Nucleus accumbens (tissue), 56 donors: ENCODE data around the gene ACVR1.
"Not testable (repeated sequence)": the region's sequence is repeated elsewhere in the genome, so short reads cannot be mapped to it uniquely, and the experiment has no call there.

Experiments
- DNase-seq, 56 donors: peaks; one replicate each; lab custom pipeline; 2025; lab: John Stamatoyannopoulos, UW

The ACVR1 gene

DNA sequence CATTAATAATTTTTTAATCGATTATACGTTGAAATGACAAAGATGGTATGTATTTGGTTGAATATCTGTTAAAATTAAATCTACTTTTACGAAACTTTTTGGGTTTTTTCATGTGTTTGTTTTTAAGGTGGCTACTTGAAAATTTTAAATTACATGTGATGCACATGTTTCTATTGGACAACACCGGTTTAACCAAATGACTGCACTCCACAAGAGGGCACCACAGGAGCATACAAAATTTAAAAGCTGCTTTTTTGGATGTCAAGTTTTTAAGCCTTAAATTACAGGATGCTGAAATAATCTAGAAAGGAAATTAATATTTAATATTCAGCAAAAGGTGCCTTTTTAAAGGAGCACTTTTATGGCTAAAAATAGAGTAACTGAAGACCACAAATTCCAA, 98.7 kb downstream of the ACVR1 start:
- peak in 13 of 56 donors; percentile 1 to 59 (median 22) for DNase-seq

DNA sequence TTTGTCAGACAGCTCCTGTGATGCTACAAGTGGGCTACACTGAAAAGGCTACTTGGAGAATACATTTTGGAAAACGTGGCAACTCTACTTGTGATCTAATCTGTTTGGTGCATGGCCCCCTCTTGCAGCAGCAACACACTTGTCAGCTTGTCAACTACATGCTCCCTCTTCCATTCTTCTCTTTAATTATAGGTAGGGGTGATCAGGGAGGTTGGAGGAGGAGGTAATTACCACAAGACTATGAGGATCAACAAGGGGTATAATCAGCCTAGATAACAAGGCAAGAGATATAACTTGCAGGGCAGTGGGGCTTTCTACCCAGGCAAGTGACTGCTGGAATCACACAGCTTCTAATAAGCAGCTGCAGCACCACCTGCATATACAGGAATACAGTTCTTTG, 104.9 kb downstream of the ACVR1 start:
- no peak for DNase-seq

DNA sequence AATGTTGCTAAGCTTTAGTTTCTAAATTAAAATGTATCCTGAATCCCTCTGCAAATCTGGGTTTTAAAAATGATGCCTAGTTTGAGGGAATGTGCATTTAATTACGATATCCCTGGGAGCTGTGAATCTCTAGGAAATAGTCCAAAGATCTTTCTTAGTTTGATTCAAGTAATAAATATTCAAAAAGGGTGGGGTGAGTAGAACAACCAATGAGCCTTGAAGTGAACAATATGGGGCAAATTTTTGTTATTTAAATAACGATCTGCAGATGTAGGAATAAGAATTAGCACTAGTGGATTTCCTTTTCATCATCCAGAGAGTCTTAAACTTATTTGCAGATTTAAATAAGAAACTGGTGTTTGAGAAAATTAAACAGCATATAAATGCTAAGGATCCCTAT, 106.3 kb downstream of the ACVR1 start:
- DNase-seq: no peak

DNA sequence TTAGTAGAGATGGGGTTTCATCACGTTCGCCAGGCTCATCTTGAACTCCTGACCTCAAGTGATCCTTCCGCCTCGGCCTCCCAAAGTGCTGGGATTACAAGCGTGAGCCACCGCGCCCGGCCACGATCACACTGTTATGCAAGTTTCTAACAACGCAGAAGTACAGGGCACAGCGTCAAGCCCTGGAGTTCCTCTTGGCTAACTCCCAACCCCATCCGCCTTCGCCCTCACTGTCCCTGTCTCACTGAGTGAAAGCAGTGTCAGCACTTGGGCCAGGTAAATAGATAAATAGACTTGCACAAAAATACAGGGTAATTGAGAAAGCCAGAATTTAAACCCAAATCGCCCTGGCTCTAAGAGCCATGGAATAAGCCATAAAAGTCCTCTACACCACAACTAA, 111.7 kb downstream of the ACVR1 start:
- no peak for DNase-seq

DNA sequence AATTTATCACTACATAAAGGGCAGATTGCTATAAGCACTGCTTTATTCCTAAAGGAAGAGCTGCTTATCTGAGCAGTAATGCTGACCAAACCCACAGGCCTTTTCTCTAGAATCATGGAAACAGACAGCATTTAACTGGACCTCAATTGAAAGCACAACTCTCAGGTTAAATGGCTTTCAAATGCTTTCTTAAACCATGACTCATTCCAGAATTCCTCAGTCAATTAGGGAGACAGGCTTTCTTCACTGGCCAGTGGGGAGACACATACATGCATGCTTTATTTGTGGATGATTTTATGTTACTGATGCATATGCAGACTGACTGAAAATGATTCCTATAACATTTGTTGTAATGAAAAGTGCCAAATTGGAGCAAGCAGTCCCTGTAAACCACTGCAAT, 114.6 kb downstream of the ACVR1 start:
- no peak for DNase-seq

DNA sequence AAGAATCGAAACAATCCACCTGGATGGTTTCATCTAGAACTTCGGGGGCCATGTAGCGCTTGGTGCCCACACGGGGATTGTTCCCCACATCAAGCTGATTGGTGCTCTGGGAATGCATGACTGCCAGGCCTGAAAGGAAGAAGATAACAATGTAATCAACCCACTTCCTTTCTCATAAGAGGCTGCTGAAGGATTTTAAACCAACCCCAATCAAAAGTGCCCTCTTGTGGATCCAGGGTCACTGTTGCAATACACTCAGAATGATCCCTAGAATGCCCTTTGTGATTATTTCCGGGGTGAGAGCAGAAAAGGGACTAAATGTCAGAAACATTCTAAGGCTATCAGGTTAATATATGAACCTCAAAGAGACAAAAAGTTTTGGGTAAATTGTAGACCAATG, 115.2 kb downstream of the ACVR1 start:
- DNase-seq: no peak

DNA sequence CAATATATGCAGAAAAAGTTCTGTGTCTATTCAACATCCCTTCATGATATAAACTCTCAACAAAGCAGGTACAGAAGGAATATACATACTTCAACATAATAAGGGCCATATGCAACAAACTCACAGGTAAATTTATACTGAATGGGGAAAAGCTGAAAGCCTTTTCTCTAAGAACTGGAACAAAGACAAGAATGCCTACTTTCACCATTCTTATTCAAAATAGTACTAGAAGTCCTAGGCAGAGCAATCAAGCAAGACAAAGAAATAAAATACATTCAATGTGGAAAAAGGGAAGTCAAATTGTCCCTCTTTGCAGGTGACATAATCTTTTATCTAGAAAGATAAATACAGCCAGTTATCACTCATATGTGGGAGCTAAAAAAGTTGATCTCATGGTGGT, 116.3 kb downstream of the ACVR1 start:
- no peak for DNase-seq

DNA sequence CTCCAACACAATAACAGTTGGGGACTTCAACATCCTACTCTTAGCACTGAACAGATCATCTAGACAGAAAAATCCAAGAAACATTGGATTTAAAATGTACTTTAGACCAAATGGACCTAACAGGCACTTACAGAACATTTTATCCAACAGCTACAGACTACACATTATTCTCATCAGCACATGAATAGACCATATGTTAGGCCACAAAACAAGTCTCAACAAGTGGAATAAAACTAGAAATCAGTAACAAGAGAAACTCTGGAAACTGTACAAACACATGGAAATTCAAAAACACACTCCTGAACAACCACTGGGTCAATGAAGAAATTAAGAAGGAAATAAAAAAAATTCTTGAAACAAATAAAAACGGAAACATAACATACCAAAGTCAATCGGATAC, 117.5 kb downstream of the ACVR1 start:
- DNase-seq: no peak

DNA sequence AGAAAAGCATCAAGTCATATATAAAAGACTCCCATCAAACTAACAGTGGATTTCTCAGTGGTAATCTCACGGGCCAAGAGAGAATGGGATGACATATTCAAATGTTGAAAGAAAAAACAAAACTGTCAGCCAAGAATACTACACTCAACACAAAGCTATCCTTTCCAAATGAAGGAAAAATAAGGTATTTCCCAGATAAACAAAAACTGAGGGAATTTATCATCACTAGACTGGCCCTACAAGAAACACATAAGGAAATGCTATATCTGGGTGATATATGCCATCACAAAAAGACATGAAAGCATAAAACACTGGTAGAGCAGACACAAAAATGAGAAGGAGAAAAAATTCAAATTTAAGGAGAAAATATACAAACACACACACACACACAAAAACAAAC, 118.6 kb downstream of the ACVR1 start:
- DNase-seq: no peak

DNA sequence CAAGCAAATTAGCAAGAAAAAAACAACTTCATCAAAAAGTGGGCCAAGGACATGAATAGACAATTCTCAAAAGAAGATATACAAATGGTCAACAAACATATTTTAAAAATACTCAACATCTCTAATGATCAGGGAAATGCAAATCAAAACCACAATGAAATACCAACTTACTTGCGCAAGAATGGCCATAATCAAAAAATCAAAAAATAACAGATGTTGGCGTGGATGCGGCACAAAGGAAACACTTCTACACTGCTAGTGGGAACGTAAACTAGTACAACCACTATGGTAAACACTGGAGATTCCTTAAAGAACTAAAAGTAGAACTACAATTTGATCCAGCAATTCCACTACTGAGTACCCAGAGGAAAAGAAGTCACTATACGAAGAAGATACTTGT, 119.7 kb downstream of the ACVR1 start:
- DNase-seq: not testable (repeated sequence)

DNA sequence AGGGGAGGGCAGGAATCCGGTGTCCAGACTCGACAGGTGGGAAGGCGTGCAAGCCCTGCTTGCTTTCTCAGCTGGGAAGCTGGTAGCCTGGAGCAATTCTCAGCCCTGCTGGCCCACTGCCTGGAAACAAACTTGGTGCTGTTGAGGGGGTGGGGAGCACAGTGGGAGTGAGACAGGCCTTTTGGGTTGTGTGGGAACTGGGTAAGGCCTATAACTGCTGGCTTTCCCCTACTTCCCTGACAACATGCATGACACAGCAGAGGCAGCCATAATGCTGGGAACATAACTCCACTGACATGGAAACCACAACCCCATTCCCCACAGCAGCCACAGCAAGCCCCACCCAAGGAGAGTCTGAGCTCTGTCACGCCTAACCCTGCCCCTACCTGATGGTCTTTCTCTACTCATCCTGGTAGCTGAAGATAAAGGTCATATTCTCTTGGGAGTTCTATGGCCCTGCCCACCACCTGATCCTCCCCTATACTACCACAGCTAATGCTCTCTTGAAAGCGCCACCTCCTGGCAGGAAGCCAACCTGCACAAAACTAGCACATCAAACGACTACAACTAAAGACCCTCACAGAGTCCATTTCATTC, 124.6 kb downstream of the ACVR1 start:
- DNase-seq: peak in 2 of 56 donors; percentile 13 to 19

DNA sequence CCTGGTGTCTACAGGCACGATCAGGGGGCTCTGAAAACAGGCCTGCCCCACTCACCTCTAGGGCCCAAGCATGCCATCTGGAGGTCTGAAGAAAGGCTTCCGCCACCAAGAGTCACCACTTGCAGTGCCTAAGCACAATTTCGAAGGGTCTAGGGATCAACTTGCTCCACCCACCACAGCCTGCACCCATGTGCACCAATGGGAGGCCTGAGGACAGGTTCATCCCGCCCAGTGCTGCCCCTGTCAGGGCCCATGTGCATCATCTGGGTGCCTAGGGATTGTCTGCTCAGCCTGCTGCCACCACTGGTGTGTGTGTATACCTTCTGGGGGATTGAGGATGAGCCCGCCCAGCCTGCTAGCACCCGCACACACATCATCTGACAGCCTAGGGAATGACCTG, 126.4 kb downstream of the ACVR1 start:
- no peak for DNase-seq

DNA sequence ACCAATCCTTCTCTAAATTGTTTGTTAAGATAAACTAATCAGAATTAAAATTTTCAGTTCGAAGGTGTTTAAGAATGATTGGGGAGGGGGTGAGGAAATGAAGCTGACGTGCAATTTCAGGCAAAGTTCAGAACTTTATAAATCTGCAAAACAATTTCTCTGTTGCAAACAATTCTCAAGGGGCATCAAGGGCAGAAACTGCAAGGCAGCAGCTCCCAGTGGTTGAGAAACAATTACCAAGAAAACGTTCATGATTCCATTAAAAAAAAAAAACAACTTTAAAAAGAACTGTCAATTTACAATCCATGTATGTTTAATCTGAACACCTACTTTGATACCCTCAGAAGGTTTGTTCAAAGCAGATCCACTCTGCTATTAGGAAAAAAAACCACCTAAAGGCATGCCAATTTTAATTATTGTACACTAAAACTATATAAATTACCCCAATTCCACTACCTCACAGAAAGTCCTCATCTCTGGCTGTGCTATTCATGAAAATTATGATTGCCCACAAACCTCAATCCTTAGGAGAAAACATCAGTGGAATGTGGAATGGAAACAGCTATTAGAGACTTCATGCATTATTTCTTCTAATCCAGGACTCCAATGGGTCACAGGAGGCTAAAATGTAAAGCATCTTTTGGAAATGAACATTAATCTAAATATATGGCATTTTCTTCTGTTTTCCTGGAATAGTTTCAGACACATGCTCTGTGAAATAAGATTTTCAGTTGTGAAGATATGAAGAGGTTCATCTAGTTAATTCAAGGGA, 127.6 kb downstream of the ACVR1 start:
- no peak for DNase-seq

DNA sequence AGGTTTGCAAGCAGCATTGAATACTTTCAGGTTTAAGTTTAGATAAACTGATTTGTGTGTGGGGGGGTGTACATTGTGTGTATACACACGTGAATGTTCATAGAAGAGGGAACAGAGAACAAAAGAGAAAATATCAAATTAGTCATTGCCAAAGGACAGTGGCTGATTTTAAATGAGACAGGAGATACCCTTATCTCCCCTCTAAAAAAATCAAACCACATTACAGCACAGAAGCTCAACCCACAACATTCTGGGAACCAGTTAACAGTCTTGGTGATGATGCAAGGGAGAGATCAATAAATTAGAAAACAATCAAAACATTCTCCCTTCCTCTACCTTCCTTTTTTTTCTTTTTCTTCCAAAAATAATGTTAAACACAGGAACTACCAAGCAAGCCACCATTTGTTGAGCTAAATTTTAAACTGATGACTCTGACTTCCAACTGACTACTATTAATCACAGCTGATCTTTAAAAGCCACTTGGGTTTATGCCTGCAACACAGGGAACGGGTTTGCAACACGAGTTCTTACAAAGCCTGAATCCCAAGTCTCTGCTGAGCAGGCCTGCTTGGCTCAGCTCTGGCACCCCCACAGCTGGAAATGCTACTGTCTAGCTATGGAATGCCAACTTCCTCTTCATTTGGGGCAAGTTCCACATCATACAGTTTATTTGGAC, 128.3 kb downstream of the ACVR1 start:
- DNase-seq: no peak

DNA sequence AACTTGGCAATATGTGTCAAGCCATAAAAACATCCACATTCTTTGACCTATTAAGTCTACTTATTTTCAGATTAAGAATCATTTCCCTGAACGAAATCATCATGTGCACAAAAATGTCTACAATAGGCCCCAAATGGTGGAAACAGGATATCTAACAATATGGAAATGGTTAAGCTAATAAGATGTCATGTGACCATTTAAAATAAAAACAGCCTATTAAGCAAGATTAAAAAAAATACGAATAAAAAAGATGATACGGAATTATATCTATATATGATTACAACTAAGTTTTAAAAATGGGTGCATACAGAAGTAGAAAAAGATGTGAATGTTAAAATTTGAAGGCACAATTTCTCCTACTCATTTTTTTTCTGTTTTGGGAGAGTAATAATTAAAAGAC, 128.8 kb downstream of the ACVR1 start:
- no peak for DNase-seq

DNA sequence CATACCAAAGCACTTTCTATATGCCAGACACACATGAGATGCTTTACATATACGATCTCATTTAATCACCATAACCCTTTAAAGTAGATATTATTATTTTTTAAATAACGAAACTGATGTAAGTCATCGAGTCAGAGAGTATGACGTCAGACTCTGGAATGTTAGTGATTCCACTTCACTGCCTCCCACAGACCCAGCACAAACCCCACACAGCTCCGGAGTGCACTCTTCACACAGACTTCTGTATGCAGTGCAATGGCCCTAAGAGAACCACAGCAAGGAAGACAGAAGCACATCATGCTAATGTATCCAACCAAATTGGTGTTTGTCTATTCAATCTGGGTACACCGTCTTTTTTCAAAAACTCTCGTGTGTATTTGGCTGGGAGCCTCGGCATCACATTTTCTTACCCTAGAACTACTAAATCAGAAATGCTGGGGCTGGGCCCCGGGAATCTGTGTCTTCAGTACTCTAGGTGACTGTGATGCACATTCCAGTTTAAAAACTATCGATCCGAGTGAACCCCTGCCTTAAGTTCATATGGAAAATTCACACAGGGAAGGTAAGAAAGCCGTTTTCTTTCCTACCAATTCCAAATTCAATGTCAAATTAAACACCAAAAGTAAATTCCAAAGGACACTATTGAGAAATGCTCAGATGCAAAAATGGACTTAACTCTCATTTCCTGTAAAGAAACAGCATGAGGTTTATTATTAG, 129.7 kb downstream of the ACVR1 start:
- no peak for DNase-seq

DNA sequence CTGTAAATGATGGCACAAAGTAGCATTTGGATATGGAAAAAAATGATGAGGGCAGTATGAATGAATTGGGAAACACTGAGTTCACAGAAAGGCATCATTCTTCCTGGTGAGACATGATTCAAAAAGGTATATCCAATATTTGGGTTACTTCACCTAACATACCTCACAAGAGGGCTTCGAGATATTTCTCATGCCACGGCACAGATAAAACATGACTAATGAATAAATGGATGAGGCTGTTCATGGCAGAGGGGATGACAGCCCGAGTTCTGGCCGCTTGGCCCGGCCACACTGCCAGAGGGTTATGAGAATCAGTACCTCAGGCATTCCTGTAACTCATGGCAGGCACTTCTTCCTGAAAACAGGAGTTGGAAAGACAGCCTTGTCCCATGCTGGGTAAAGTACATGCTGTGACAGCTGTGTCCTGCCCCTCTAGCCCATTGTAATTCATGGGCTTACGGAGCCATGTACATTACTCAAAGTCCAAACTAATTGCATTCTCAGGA, 131.5 kb downstream of the ACVR1 start:
- DNase-seq: no peak

DNA sequence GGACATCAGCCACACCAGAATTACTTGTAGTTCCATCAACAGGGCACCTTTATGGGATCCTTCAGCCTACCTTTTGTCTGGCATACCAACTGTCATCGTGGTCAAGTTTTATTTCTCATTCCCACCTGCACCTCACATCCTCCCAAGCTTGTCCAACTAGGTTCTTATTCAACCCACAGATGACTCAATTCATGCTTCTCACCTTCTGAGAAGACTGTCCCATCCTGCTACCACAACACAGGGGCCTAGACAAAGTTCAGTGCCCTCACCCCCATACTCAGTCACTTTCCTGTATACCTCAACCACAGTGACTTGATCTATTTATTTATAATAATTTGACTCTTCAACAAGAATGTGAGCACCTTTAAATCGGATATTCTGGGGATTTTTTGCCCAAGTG, 133.1 kb downstream of the ACVR1 start:
- no peak for DNase-seq

DNA sequence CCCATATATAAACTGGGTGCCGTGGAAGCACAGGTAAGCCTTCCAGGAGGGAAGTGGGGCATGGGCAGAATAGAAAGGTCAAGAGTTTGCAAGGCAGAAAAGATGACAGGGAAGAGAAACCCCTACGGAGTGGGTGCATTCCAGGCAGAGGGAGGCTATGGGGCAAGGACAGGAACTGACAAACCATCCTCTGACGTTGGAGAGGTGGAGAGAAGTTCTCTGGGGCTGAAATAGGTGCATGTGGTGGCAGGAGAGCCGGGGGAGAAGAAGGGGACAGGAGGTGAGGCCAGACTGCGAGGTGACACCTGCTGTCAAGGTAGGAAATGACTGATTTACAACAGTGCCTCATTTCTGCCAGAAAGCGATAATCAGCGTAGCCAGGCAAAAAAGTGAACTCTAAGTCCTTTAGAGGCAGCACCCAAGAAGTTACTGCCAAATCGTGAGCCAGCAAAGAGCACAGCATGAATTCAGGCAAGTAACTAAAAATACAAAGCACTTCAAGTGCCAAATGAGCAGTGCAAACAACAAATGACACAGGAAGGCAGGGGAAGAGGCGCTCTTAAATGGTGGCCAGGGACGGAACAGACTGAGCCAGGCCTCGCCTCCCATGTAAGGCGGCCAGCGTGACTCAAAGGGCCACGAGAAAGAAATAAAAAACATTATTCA, 134.2 kb downstream of the ACVR1 start:
- DNase-seq: no peak

DNA sequence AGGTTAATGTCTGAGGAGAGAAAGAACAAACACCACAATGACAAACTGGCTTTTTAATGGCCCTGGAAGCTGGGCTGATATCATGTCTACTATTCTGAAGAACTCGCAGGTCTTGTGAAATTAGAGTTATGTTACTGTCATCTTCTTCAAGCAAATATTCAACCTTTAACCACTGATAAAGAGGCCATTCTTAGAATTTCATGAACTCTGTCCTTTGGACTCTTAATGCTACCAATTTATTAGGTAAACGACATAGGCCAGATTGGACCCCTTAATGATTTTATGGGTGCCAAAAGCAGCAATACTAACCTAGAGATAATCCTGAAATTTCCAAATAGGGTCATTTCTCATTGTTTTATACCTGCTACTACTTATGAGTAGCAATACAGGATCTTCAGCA, 138.5 kb downstream of the ACVR1 start:
- no peak for DNase-seq

DNA sequence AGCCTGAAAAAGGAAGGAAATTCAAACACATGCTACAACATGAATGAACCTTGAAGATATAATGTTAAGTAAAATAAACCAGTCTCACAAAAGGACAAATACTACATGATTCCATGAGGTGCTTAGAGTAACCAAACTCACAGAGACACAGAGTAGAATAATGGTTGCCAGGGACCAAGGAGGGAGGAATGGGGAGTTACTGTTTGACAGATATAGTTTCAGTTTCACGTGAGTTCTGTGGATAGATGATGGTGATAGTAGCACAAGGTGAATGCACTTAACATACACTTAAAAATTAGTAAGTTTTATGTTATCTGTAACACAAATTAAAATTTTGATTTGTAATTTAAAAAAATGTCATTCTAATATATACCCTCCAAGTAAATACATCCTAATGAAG, 140.6 kb downstream of the ACVR1 start:
- no peak for DNase-seq
